Thoracic aorta (tissue), 2 donors: ENCODE measurements around the gene EI24. TPM values are rescaled to one million over a fixed set of nuclear protein-coding genes. Genes with fewer than 3 reads are reported as not detected.

ENCODE experiments used
- ATAC-seq: fragments of 150-250 bp; one replicate; pipeline ENCODE4 v1.8.0; 2017; ENCODE audit warnings: low read depth; ENCODE audit not compliant: insufficient number of reproducible peaks, low FRiP score
- DNase-seq: peaks from one replicate; pipeline ENCODE4 v3.0.0-alpha.2; 2020; ENCODE audit warnings: low spot score
- H3K27ac ChIP-seq, 2 donors: fragments of 200-600 bp; sonication (generic); 1 replicate in 1 of 2; 2 replicates in 1 of 2; pipeline ENCODE4 v1.5.1; 2016; ENCODE audit warnings: mild to moderate bottlenecking in 2 of 2, moderate library complexity in 2 of 2
- H3K27me3 ChIP-seq: fragments of 200-600 bp; sonication (generic); replicated peaks from 2 replicates; pipeline ENCODE4 v1.6.0; 2016; ENCODE audit warnings: mild to moderate bottlenecking; ENCODE audit not compliant: insufficient read depth
- H3K36me3 ChIP-seq: fragments of 200-600 bp; sonication (generic); one replicate; pipeline ENCODE4 v1.5.1; 2016
- H3K4me1 ChIP-seq, 2 donors: fragments of 200-600 bp; sonication (generic); 1 replicate in 1 of 2; 2 replicates in 1 of 2; pipeline versions ENCODE4 v1.5.1 to v1.6.0; 2016; ENCODE audit warnings: low read depth in 2 of 2, mild to moderate bottlenecking in 1 of 2; ENCODE audit not compliant: control insufficient read depth in 1 of 2
- H3K4me3 ChIP-seq: fragments of 200-600 bp; sonication (generic); 2 replicates; pipeline ENCODE4 v1.5.1; 2016; ENCODE audit warnings: mild to moderate bottlenecking
- H3K9me3 ChIP-seq: fragments of 200-600 bp; sonication (generic); 2 replicates; pipeline ENCODE4 v1.5.1; 2016
- CTCF ChIP-seq: fragments of 200-600 bp; sonication (generic); IDR thresholded peaks from one replicate; pipeline ENCODE4 v1.5.1; 2019; ENCODE audit warnings: antibody characterized with exemption
- total RNA-seq, 2 donors: library from RNA; depleted of rRNA; stranded (reverse); fragments of >200 nt; gene quantifications; one replicate each; pipeline versions ENCODE4 v1.1.0 to v1.2.3, GENCODE V29; 2016

EI24 gene
- total RNA-seq, 2 donors from 2014 or later: 68.4 to 70.0 TPM

GRCh38 chr11:125625630-125626287 is 56.5 kb downstream of the EI24 start:
- Histone ChIP-seq H3K27me3 (no peaks in the 10 kb centered on the region), H3K9me3 (no peaks in the 10 kb centered on the region), H3K4me3 (peak overlapping the region; percentile 96), H3K36me3 (peaks cover 12% of the 10 kb centered on the region), H3K4me1 (peaks cover 17 to 38% of the 10 kb centered on the region in 2 donors), H3K27ac (peak overlapping the region; percentile 94 to 99)
- DNase-seq (peak; percentile 56), ATAC-seq (peak; percentile 80)
- TF ChIP-seq CTCF: no peak

GRCh38 chr11:125626288-125626950 is 57.1 kb downstream of the EI24 start:
- ATAC-seq (no peak), DNase-seq (no peak)
- Histone ChIP-seq H3K4me3 (peak overlapping the region; percentile 96), H3K36me3 (peaks cover 5% of the 10 kb centered on the region), H3K27me3 (no peaks in the 10 kb centered on the region), H3K27ac (peak overlapping the region; percentile 94 to 99), H3K9me3 (no peaks in the 10 kb centered on the region), H3K4me1 (peaks cover 17 to 35% of the 10 kb centered on the region in 2 donors)
- no peak for TF ChIP-seq CTCF

GRCh38 chr11:125627236-125627910 is 58.1 kb downstream of the EI24 start:
- H3K27me3 ChIP-seq: no peaks in the 10 kb centered on the region
- peaks cover 9 to 29% of the 10 kb centered on the region in 2 donors for H3K4me1 ChIP-seq
- H3K27ac ChIP-seq: no peak overlapping the region
- no peak for TF ChIP-seq CTCF
- no peaks in the 10 kb centered on the region for H3K9me3 ChIP-seq
- DNase-seq (no peak), ATAC-seq (no peak)
- H3K36me3 ChIP-seq: no peaks in the 10 kb centered on the region
- H3K4me3 ChIP-seq: no peak overlapping the region

Other genes starting within 250 kb of the EI24 start
- gene FEZ1, start 73.2 kb upstream of the EI24 start, total RNA-seq: 10 to 100 TPM; 83.0 to 96.5 TPM
- gene STT3A, start 23.4 kb downstream of the EI24 start, total RNA-seq: 100 to 1,000 TPM in 1 of 2 donors, 10 to 100 TPM in 1; 85.0 to 122 TPM
- 1 to 10 TPM in 1 of 2 donors, under 1 TPM in 1; 0.41 to 3.5 TPM for gene CHEK1, start 55.7 kb downstream of the EI24 start, total RNA-seq
- not detected for gene ACRV1, start 111.4 kb downstream of the EI24 start, total RNA-seq
- not detected for gene PATE1, start 176.8 kb downstream of the EI24 start, total RNA-seq
- gene PATE2, start 209.4 kb downstream of the EI24 start, total RNA-seq: under 1 TPM in 1 of 2 donors, not detected in 1; 0.35 TPM
- gene PATE3, start 218.7 kb downstream of the EI24 start, total RNA-seq: not detected